HEK293 (cell line): ENCODE results near the gene MBD6.
"Not testable (repeated sequence)": the region's sequence is repeated elsewhere in the genome, so short reads cannot be mapped to it uniquely, and the experiment has no call there.

Experiments
- REPIN1 ChIP-seq: fragments of 450-650 bp; formaldehyde crosslinking; IDR thresholded peaks from 2 replicates; pipeline ENCODE4 v1.5.1; 2017; ENCODE audit warnings: missing biosample characterization, missing genetic modification characterization, low read depth
- SP3 ChIP-seq: fragments of 450-650 bp; formaldehyde crosslinking; IDR thresholded peaks from 2 replicates; pipeline ENCODE4 v1.5.1; 2016; ENCODE audit warnings: missing biosample characterization, missing genetic modification characterization
- YY1 ChIP-seq: fragments of 450-650 bp; formaldehyde crosslinking; IDR thresholded peaks from 2 replicates; pipeline ENCODE4 v1.5.1; 2018; ENCODE audit warnings: missing biosample characterization, missing genetic modification characterization
- ZBTB1 ChIP-seq: fragments of 450-650 bp; formaldehyde crosslinking; IDR thresholded peaks from 2 replicates; pipeline ENCODE4 v1.5.1; 2016; ENCODE audit warnings: missing biosample characterization, missing genetic modification characterization
- ZBTB26 ChIP-seq: fragments of 450-650 bp; formaldehyde crosslinking; optimal IDR thresholded peaks from 2 replicates; pipeline ENCODE3; 2016; ENCODE audit warnings: missing biosample characterization, mild to moderate bottlenecking, missing genetic modification characterization
- ZNF366 ChIP-seq: fragments of 450-650 bp; formaldehyde crosslinking; conservative IDR thresholded peaks from 2 replicates; pipeline ENCODE4 v1.5.1; 2016; ENCODE audit warnings: missing biosample characterization, missing genetic modification characterization
- ZNF416 ChIP-seq: fragments of 450-650 bp; formaldehyde crosslinking; IDR thresholded peaks from 2 replicates; pipeline ENCODE4 v1.5.1; 2016; ENCODE audit warnings: missing biosample characterization, missing genetic modification characterization
- TF ChIP-seq, protein P1 (sequence below): fragments of 450-650 bp; formaldehyde crosslinking; IDR thresholded peaks from 2 replicates; pipeline ENCODE4 v1.5.1; 2016; ENCODE audit warnings: missing biosample characterization, missing genetic modification characterization

DNA sequence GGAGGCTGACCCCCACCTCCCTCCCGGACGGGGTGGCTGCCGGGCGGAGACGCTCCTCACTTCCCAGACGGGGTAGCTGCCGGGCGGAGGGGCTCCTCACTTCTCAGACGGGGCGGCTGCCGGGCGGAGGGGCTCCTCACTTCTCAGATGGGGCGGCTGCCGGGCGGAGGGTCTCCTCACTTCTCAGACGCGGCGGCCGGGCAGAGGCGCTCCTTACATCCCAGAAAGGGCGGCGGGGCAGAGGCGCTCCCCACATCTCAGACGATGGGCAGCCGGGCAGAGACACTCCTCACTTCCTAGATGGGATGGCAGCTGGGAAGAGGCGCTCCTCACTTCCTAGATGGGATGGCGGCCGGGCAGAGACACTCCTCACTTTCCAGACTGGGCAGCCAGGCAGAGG, 14.8 kb upstream of the MBD6 start:
- TF ChIP-seq, protein P1, sequence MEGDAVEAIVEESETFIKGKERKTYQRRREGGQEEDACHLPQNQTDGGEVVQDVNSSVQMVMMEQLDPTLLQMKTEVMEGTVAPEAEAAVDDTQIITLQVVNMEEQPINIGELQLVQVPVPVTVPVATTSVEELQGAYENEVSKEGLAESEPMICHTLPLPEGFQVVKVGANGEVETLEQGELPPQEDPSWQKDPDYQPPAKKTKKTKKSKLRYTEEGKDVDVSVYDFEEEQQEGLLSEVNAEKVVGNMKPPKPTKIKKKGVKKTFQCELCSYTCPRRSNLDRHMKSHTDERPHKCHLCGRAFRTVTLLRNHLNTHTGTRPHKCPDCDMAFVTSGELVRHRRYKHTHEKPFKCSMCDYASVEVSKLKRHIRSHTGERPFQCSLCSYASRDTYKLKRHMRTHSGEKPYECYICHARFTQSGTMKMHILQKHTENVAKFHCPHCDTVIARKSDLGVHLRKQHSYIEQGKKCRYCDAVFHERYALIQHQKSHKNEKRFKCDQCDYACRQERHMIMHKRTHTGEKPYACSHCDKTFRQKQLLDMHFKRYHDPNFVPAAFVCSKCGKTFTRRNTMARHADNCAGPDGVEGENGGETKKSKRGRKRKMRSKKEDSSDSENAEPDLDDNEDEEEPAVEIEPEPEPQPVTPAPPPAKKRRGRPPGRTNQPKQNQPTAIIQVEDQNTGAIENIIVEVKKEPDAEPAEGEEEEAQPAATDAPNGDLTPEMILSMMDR (tag by site-specific recombination) = not testable (repeated sequence)
- TF ChIP-seq ZBTB1 (tag by site-specific recombination); ZBTB26 (tag by site-specific recombination); ZNF366 (tag by site-specific recombination); REPIN1 (tag by site-specific recombination); YY1; SP3 (tag by site-specific recombination); ZNF416 (tag by site-specific recombination): not testable (repeated sequence)
